ENCODE measurements around the gene WWC2.

The WWC2 gene

DNA sequence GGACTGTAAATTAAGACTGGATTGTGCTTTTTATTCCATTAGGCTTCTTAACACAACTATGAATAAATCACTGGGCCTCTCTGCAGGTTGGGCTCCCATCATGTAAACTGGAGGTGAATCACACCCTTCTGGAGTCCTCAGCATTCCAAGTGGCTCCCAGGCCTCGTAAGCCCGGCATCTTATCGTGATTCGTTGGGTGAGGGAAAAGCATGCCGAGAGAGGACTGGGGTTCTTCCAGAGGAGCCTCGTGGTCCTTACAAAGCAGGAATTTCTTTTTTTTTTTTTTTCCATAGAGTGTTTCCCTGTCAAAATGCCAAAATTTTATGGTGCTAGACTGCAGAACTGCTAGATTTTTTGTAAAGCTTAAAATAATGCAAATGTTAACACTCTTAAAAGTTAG, 201.0 kb downstream of the WWC2 start:
- Histone ChIP-seq H3K79me2 (ENCODE audit: insufficient read depth, low read length) (no peaks in the 10 kb centered on the region), H2AFZ (ENCODE audit: low read depth, low read length, severe bottlenecking) (no peak overlapping the region), H3K27me3 (ENCODE audit: low read length) (no peaks in the 10 kb centered on the region), H3K4me3 (ENCODE audit: insufficient read depth, low read length, poor library complexity, severe bottlenecking) (no peak overlapping the region), H3K27ac (ENCODE audit: low read depth, low read length) (no peak overlapping the region), H3K4me2 (ENCODE audit: low read depth, low read length, poor library complexity, severe bottlenecking) (no peak overlapping the region), H3F3A (ENCODE audit: insufficient read depth) (no peaks in the 10 kb centered on the region), H3K9ac (ENCODE audit: low read length) (no peak overlapping the region), H3K36me3 (ENCODE audit: low read length) (no peaks in the 10 kb centered on the region), H3K9me2 (replicated peaks; ENCODE audit: insufficient read depth, low read length) (no peaks in the 10 kb centered on the region), H4K20me1 (ENCODE audit: low read depth, low read length) (no peaks in the 10 kb centered on the region), H3K9me3 (ENCODE audit: insufficient read depth, low read length) (no peaks in the 10 kb centered on the region)
- no peak for TF ChIP-seq EZH2phosphoT487 (conservative IDR thresholded peaks at IDR 0.05; ENCODE audit: low read length)
- TF ChIP-seq, protein P1, sequence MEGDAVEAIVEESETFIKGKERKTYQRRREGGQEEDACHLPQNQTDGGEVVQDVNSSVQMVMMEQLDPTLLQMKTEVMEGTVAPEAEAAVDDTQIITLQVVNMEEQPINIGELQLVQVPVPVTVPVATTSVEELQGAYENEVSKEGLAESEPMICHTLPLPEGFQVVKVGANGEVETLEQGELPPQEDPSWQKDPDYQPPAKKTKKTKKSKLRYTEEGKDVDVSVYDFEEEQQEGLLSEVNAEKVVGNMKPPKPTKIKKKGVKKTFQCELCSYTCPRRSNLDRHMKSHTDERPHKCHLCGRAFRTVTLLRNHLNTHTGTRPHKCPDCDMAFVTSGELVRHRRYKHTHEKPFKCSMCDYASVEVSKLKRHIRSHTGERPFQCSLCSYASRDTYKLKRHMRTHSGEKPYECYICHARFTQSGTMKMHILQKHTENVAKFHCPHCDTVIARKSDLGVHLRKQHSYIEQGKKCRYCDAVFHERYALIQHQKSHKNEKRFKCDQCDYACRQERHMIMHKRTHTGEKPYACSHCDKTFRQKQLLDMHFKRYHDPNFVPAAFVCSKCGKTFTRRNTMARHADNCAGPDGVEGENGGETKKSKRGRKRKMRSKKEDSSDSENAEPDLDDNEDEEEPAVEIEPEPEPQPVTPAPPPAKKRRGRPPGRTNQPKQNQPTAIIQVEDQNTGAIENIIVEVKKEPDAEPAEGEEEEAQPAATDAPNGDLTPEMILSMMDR (IDR thresholded peaks at IDR 0.05; ENCODE audit: insufficient read depth, low read length, poor library complexity, severe bottlenecking) = no peak

DNA sequence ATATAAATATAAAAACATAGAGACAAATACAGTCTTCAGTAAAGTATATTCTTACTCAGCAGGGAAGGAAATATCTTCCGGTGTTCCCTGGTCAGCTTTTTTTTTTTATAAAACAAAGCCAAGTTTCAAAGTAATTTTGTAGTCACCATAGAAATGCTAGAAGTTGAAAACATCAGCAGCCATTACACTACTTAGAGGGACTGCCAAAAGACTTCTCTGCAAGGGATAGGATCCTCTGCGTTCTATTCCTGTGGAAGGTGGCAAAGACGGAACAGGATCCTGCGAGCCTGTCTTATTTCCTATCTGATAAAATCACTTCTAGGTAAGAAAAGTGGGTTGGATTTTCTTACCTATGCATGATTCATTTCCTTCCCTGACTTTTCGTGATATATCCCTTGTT, 201.6 kb downstream of the WWC2 start:
- H3K27me3 ChIP-seq (ENCODE audit: low read length) = no peaks in the 10 kb centered on the region
- H4K20me1 ChIP-seq (ENCODE audit: low read depth, low read length) = no peaks in the 10 kb centered on the region
- no peaks in the 10 kb centered on the region for H3K36me3 ChIP-seq (ENCODE audit: low read length)
- no peak overlapping the region for H3K4me2 ChIP-seq (ENCODE audit: low read depth, low read length, poor library complexity, severe bottlenecking)
- H3K9me3 ChIP-seq (ENCODE audit: insufficient read depth, low read length) = no peaks in the 10 kb centered on the region
- no peak for TF ChIP-seq EZH2phosphoT487 (conservative IDR thresholded peaks at IDR 0.05; ENCODE audit: low read length)
- TF ChIP-seq, protein P1 (IDR thresholded peaks at IDR 0.05; ENCODE audit: insufficient read depth, low read length, poor library complexity, severe bottlenecking) = no peak
- no peaks in the 10 kb centered on the region for H3K79me2 ChIP-seq (ENCODE audit: insufficient read depth, low read length)
- no peak overlapping the region for H2AFZ ChIP-seq (ENCODE audit: low read depth, low read length, severe bottlenecking)
- no peaks in the 10 kb centered on the region for H3K9me2 ChIP-seq (replicated peaks; ENCODE audit: insufficient read depth, low read length)
- H3K27ac ChIP-seq (ENCODE audit: low read depth, low read length) = no peak overlapping the region
- no peaks in the 10 kb centered on the region for H3F3A ChIP-seq (ENCODE audit: insufficient read depth)
- no peak overlapping the region for H3K9ac ChIP-seq (ENCODE audit: low read length)
- no peak overlapping the region for H3K4me3 ChIP-seq (ENCODE audit: insufficient read depth, low read length, poor library complexity, severe bottlenecking)

DNA sequence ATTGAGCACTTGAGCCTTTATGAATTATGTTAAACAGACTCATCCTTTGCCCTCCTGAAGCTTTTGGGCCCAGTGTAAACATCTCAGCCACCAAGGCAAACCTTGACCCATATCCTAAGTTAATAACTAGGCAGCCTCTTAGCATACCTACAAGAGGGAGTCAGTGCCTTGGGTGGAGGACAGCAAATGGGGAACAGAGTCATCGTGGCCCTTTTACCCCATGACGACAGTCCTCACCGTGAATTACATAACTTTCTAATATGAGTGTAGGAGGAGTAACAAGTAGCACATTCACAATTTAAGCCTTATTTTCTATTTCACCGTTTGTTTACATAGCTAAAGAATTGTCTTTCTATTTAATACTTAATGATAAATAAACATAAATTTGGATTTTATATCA, 204.2 kb downstream of the WWC2 start:
- H3K27me3 ChIP-seq (ENCODE audit: low read length) = no peaks in the 10 kb centered on the region; the same call in 1 of the 2 replicates
- H3K4me2 ChIP-seq (ENCODE audit: low read depth, low read length, poor library complexity, severe bottlenecking) = no peak overlapping the region
- no peak overlapping the region for H2AFZ ChIP-seq (ENCODE audit: low read depth, low read length, severe bottlenecking)
- no peaks in the 10 kb centered on the region for H3F3A ChIP-seq (ENCODE audit: insufficient read depth)
- H3K9ac ChIP-seq (ENCODE audit: low read length) = no peak overlapping the region
- no peaks in the 10 kb centered on the region for H3K79me2 ChIP-seq (ENCODE audit: insufficient read depth, low read length)
- TF ChIP-seq, protein P1 (IDR thresholded peaks at IDR 0.05; ENCODE audit: insufficient read depth, low read length, poor library complexity, severe bottlenecking) = no peak
- no peak for TF ChIP-seq EZH2phosphoT487 (conservative IDR thresholded peaks at IDR 0.05; ENCODE audit: low read length)
- H3K9me3 ChIP-seq (ENCODE audit: insufficient read depth, low read length) = no peaks in the 10 kb centered on the region
- no peak overlapping the region for H3K4me3 ChIP-seq (ENCODE audit: insufficient read depth, low read length, poor library complexity, severe bottlenecking)
- H3K27ac ChIP-seq (ENCODE audit: low read depth, low read length) = no peak overlapping the region
- H3K9me2 ChIP-seq (replicated peaks; ENCODE audit: insufficient read depth, low read length) = no peaks in the 10 kb centered on the region
- H4K20me1 ChIP-seq (ENCODE audit: low read depth, low read length) = no peaks in the 10 kb centered on the region
- no peaks in the 10 kb centered on the region for H3K36me3 ChIP-seq (ENCODE audit: low read length)
